Tongue (tissue), 2 donors: ENCODE measurements around the gene PSG11. TPM values are rescaled to one million over a fixed set of nuclear protein-coding genes. Genes with fewer than 3 reads are reported as not detected.
"Not testable (repeated sequence)": the region's sequence is repeated elsewhere in the genome, so short reads cannot be mapped to it uniquely, and the experiment has no call there.

Source experiments
- DNase-seq: peaks from one replicate; pipeline ENCODE4 v3.0.0-alpha.2; 2015
- total RNA-seq: library from RNA; depleted of rRNA; stranded (reverse); fragments of >200 nt; gene quantifications from one replicate; pipeline ENCODE4 v1.2.3, GENCODE V29; 2014

PSG11 gene
- total RNA-seq, 1 donor from 2014 or later: not detected

DNA sequence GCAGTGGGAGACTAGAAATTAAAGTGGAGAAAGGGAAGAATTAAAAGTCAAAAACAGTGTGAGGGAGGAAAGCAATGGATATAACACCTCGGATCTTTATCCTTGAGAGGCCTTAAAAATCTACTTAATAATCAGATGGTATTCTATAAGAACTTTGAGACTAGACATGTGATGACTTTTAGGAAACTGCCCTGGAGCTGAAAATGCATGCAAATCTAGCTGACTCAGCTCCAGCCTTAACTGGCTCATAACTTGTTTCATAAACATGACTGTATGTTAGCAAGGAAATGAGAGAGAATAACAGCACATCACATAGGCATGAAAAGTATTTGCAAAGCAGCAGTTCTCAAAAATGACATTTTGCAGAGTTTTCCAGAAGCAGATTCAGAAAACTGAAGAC, 38.1 kb downstream of the PSG11 start:
- not testable (repeated sequence) for DNase-seq

DNA sequence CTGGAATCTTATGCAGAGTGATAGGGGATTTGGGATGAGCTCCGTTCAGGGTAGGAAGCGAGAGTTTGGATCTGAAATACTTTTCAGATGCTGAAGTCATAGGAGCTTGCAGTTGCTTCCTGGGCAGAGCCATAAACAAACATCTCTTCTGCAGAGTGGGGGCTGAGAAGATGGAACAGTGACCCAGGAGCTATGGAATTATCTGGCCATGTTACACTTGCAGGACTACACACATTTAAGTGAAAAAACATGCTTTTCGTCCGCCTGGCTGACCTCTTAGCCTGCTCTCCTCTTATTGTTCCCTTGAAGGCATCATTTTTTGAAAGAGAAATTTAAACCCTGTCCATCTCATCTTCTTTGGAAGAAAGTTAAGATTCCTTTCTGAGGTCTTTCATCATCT, 40.7 kb downstream of the PSG11 start:
- no peak for DNase-seq

DNA sequence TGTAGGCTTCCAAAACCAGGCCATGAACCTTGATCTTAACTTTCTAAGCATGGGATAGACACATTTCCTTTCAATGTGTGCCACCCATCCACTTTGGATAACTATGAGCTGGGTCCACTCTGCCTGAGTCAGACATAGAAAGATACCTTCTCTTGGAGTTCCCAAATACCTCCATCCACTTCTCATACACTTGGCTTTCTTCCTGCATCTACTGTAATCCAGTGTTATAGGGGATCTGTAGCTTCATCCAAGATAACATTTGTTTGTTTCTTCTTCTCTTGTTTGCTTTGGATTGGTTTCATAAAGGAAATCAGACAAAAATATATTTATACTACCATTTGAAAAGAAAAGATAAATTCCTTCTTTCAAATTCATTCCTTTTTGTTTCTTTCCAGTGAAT, 44.2 kb downstream of the PSG11 start:
- DNase-seq: not testable (repeated sequence)

DNA sequence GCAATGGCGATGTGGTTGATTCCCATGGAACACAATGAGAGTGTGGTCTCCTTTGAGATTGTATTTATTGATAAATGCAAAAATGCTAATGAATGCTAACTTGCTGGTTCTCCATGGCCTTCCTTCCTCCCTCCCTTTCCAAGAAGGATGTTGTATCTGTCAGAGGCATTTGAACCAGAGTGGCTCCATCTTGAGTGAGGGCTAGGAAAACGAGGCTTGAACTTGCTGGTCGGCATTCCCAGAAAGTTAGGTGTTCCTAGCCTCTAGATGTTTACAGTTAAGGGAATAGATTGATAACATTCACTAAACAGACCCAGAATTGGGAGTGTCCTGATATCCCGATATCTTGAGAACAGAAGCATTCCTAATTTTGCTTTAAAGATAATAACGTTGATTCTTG, 54.8 kb downstream of the PSG11 start:
- not testable (repeated sequence) for DNase-seq

DNA sequence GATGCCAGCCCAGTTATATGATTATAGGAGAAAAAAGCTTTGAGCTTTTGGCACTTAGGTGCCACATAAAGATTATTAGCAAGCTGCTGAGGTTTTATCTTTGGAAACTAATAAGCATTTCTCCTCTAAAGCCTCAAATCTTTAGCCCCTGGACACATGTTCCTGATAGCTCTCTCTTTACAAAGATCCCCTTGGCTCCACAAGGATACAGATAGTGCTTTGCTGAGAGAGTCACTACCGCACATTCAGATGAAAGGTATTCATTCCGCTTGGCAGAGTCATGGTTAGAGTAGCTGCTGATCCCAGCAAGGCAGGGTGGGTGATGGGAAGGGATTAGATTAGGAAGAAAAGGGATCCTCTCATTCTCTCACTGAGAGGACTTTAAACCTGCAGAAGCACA, 61.1 kb downstream of the PSG11 start:
- DNase-seq: no peak

DNA sequence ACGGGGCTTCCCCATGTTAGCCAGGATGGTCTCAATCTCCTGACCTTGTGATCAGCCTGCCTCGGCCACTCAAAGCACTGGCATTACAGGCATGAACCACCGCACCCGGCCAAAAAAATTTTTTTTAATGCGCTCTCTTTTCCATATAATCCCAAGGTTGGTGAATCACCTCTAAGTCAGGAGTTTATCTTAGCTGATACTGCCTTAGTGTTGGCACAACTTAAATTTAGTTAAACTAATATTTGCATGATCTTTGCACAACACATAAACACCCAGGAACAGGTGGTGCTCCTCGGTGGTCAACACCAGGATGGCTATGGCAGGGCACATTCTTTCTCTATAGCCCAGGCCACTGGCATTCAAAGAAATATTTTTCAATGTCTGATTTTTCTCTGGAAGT, 65.2 kb downstream of the PSG11 start:
- no peak for DNase-seq

Other genes starting within 250 kb of the PSG11 start
- gene PSG1, start 146.8 kb downstream of the PSG11 start, total RNA-seq: not detected
- not detected for gene PSG6, start 108.6 kb downstream of the PSG11 start, total RNA-seq
- not detected for gene PSG7, start 89.3 kb downstream of the PSG11 start, total RNA-seq
- gene PSG2, start 56.2 kb upstream of the PSG11 start, total RNA-seq: not detected
- gene PSG5, start 160.1 kb upstream of the PSG11 start, total RNA-seq: not detected
- not detected for gene PSG4, start 179.2 kb upstream of the PSG11 start, total RNA-seq
- not detected for gene PSG9, start 243.1 kb upstream of the PSG11 start, total RNA-seq